ENCODE results near the gene ARHGAP23.

DNA sequence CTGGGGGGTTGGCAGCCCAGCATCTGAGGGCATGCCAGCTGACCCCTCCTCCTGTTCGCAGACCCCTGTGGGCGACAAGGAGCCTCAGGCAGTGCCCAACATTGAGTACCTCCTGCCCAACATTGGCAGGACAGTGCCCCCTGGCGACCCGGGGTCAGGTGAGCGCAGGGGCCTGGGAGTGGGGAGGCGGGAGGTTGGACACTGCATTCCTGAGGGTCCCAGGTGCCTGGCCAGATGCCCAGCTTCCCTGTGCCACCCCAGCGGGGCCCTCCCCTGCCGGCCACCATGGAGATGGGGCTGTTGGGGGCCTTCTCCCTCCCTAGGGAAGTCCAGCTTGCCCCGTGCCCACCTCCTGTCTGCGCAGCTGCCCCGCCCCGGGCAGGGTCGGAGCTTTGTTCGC lies 70.1 kb downstream of the ARHGAP23 start:
- TF ChIP-seq, protein P1, sequence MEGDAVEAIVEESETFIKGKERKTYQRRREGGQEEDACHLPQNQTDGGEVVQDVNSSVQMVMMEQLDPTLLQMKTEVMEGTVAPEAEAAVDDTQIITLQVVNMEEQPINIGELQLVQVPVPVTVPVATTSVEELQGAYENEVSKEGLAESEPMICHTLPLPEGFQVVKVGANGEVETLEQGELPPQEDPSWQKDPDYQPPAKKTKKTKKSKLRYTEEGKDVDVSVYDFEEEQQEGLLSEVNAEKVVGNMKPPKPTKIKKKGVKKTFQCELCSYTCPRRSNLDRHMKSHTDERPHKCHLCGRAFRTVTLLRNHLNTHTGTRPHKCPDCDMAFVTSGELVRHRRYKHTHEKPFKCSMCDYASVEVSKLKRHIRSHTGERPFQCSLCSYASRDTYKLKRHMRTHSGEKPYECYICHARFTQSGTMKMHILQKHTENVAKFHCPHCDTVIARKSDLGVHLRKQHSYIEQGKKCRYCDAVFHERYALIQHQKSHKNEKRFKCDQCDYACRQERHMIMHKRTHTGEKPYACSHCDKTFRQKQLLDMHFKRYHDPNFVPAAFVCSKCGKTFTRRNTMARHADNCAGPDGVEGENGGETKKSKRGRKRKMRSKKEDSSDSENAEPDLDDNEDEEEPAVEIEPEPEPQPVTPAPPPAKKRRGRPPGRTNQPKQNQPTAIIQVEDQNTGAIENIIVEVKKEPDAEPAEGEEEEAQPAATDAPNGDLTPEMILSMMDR (IDR thresholded peaks at IDR 0.05): no peak
- TF ChIP-seq POLR2A (IDR thresholded peaks at IDR 0.05): no peak

Measured in thyroid gland (tissue), 4 donors.